Measurements from ENCODE around the gene SYNJ2.

SYNJ2 gene

DNA sequence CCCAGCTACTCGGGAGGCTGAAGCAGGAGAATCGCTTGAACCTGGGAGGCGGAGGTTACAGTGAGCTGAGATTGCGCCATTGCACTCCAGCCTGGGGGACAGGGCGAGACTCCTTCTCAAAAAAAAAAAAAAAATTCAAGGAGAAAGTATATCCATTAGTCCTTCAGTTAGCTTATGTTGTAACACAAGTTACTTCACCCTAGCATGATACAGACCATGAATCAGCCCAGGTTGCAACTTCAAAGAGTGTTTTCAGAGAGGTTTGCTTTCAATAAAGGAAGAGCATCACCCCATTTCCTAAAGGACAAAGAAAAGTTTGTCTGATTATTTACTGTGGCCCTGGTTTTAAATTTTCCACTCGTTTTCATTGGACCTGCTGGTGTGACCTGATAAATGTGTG, 113.4 kb downstream of the SYNJ2 start:
- Mint-ChIP-seq H3K4me1 (ENCODE audit: low read depth) (no peaks in the 10 kb centered on the region), H3K9me3 (no peaks in the 10 kb centered on the region), H3K4me3 (no peak overlapping the region), H3K27ac (no peak overlapping the region), H3K27me3 (no peaks in the 10 kb centered on the region), H3K36me3 (ENCODE audit: low read depth) (peaks cover 86% of the 10 kb centered on the region)
- DNase-seq, result no peak

DNA sequence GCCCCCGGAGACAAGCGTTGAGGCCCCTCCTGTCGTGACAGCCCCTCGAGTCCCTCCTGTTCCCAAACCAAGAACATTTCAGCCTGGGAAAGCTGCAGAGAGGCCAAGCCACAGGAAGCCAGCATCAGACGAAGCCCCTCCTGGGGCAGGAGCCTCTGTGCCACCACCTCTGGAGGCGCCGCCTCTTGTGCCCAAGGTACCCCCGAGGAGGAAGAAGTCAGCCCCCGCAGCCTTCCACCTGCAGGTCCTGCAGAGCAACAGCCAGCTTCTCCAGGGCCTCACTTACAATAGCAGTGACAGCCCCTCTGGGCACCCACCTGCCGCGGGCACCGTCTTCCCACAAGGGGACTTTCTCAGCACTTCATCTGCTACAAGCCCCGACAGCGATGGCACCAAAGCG, 114.0 kb downstream of the SYNJ2 start:
- H3K9me3 Mint-ChIP-seq, result no peaks in the 10 kb centered on the region
- H3K4me1 Mint-ChIP-seq (ENCODE audit: low read depth), result no peaks in the 10 kb centered on the region
- H3K27me3 Mint-ChIP-seq, result no peaks in the 10 kb centered on the region
- no peak overlapping the region for H3K4me3 Mint-ChIP-seq
- peaks cover 83% of the 10 kb centered on the region for H3K36me3 Mint-ChIP-seq (ENCODE audit: low read depth)
- H3K27ac Mint-ChIP-seq, result no peak overlapping the region
- DNase-seq, result no peak

DNA sequence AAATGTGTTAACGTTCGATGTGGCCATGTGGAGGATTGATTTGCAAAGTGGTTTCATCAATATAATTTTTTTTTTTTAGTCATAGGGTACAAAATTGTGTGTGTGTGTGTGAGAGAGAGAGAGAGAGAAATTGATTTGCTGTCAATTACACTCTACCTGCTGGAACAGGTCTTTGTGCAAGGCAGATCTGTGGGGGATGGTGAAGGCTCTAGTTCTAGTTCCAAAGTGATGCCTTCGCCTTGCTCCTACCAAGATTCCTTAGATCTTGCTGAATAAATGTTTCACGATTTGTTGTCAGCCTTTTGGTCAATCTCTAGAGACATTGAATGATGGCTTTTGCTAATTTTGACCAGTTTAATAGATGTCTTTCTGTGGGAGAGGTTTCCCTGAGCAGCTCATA, 121.6 kb downstream of the SYNJ2 start:
- no peaks in the 10 kb centered on the region for H3K27me3 Mint-ChIP-seq
- H3K4me1 Mint-ChIP-seq (ENCODE audit: low read depth), result no peaks in the 10 kb centered on the region
- no peak overlapping the region for H3K27ac Mint-ChIP-seq
- no peak overlapping the region for H3K4me3 Mint-ChIP-seq
- H3K36me3 Mint-ChIP-seq (ENCODE audit: low read depth), result peaks cover 21% of the 10 kb centered on the region
- H3K9me3 Mint-ChIP-seq, result no peaks in the 10 kb centered on the region
- DNase-seq, result no peak

DNA sequence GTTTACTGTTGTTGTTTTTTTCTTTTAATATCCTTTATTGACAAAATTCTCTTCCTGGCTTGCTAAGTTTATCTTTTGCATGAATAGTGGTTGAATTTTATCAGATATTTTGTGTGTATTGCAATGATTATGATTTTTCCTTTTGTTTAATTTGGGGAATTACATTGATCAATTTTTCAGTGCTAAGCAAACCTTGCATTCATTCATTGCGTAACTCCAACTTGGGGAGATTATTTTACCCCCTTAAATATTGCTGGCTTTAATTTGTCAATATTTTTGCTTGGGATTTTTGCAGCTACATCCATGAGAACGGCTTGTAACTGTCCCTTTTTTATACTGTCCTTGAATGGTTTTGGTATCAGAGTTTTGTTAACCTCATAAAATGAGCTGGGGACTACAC, 123.0 kb downstream of the SYNJ2 start:
- H3K36me3 Mint-ChIP-seq (ENCODE audit: low read depth), result peaks cover 21% of the 10 kb centered on the region
- H3K27me3 Mint-ChIP-seq, result no peaks in the 10 kb centered on the region
- no peaks in the 10 kb centered on the region for H3K4me1 Mint-ChIP-seq (ENCODE audit: low read depth)
- no peak overlapping the region for H3K27ac Mint-ChIP-seq
- H3K4me3 Mint-ChIP-seq, result no peak overlapping the region
- H3K9me3 Mint-ChIP-seq, result no peaks in the 10 kb centered on the region
- DNase-seq, result no peak

DNA sequence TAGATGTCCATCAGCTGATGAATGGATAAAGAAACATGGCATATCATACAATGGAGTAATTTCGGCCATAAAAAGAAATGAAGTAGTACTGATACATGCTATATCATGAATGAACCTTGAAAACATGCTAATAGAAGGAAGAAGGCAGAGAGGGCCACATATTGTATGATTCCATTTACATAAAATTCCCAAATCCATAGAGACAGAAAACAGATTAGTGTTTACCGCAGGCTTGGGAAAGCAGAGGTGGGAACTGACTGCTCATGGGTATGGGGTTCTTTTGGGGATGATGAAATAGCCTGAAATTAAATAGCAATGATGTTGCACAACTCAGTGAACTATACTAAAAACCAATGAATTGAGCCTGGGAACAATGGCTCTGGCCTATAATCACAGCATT, 128.1 kb downstream of the SYNJ2 start:
- Mint-ChIP-seq H3K4me3 (no peak overlapping the region), H3K4me1 (ENCODE audit: low read depth) (no peaks in the 10 kb centered on the region), H3K36me3 (ENCODE audit: low read depth) (peaks cover 30% of the 10 kb centered on the region), H3K9me3 (no peaks in the 10 kb centered on the region), H3K27ac (no peak overlapping the region), H3K27me3 (no peaks in the 10 kb centered on the region)
- no peak for DNase-seq

DNA sequence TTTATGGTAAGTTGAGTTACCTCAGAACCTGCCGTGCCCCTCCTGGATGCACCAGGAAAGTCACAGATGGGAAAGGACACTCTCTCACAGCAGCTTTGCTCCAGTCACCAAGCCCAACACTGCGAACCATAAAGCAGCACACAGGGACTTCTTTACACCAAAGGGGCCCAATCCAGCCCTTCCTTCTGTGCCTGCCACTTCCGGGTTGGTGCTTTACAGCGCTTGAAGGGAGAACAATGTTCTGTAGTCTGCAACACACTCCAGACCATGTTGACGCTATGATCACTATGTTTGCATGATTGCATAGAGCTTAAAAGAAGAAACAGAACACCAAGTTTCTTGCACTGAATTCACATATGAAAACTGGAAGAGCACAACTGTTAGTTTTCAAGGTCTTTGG, 129.3 kb downstream of the SYNJ2 start:
- no peaks in the 10 kb centered on the region for H3K9me3 Mint-ChIP-seq
- H3K4me3 Mint-ChIP-seq, result no peak overlapping the region
- H3K4me1 Mint-ChIP-seq (ENCODE audit: low read depth), result no peaks in the 10 kb centered on the region
- H3K27me3 Mint-ChIP-seq, result no peaks in the 10 kb centered on the region
- DNase-seq, result no peak
- no peak overlapping the region for H3K27ac Mint-ChIP-seq
- peaks cover 36% of the 10 kb centered on the region for H3K36me3 Mint-ChIP-seq (ENCODE audit: low read depth)

DNA sequence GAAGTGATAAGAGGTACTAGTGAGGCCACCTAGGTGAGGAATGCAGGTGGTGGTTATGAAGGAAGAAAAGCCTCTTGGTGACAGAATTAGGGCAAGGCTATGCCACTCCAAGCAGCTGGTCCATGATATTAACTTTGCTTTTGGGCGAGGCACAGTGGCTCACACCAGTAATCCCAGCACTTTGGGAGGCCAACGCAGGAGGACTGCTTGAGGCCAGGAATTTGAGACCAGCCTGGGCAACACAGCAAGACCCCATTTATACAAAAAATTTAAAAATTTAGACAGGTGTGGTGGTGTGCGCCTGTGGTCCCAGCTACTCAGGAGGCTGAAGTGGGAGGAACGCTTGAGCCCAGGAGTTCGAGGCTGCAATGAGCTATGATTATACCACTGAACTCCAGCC, 130.3 kb downstream of the SYNJ2 start:
- Mint-ChIP-seq H3K27me3 (no peaks in the 10 kb centered on the region), H3K4me3 (no peak overlapping the region), H3K36me3 (ENCODE audit: low read depth) (peaks cover 38% of the 10 kb centered on the region), H3K4me1 (ENCODE audit: low read depth) (no peaks in the 10 kb centered on the region), H3K27ac (no peak overlapping the region), H3K9me3 (no peaks in the 10 kb centered on the region)
- DNase-seq, result no peak

DNA sequence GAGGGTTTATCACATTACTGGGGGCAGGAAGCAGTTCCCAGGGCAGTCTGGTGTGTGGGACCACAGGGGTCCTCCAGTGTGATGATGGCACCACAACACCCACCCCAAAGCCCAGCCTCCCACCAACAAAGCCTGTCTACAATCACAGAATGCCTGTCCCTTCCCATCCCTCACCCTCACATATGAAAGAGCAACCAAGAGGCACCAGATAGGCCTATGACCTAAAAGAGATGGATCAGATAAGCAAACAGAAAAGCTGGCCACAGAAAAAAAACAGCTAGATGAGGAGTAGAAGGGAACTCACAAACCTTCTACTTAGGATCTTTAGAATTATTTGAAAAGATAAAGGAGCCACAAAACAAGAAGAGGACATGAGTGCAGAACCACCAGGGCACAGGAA, 132.1 kb downstream of the SYNJ2 start:
- no peak overlapping the region for H3K27ac Mint-ChIP-seq
- no peak for DNase-seq
- no peaks in the 10 kb centered on the region for H3K9me3 Mint-ChIP-seq
- no peak overlapping the region for H3K4me3 Mint-ChIP-seq
- peaks cover 45% of the 10 kb centered on the region for H3K36me3 Mint-ChIP-seq (ENCODE audit: low read depth)
- H3K4me1 Mint-ChIP-seq (ENCODE audit: low read depth), result no peaks in the 10 kb centered on the region
- H3K27me3 Mint-ChIP-seq, result no peaks in the 10 kb centered on the region

DNA sequence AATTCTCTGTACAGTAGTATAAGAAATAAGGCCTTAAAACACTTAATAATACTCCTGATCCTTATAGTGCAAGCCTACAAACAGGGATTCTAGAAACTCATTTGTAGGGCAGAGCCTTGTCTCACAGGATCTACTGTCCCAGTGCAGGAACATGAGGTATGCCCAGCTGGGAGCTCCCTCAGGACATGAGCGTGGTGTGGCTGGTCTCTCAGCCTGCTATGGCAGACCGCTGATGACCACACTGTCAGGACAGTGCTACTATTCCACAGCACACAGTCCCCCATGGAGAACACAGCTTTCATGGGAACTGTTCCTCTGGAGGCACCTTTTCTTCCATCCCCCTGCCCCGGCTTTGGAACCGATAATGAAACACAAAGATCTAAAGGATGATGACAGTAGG, 133.4 kb downstream of the SYNJ2 start:
- Mint-ChIP-seq H3K9me3 (no peaks in the 10 kb centered on the region), H3K27me3 (no peaks in the 10 kb centered on the region), H3K4me1 (ENCODE audit: low read depth) (no peaks in the 10 kb centered on the region), H3K27ac (no peak overlapping the region), H3K4me3 (no peak overlapping the region), H3K36me3 (ENCODE audit: low read depth) (peaks cover 36% of the 10 kb centered on the region)
- DNase-seq, result no peak

DNA sequence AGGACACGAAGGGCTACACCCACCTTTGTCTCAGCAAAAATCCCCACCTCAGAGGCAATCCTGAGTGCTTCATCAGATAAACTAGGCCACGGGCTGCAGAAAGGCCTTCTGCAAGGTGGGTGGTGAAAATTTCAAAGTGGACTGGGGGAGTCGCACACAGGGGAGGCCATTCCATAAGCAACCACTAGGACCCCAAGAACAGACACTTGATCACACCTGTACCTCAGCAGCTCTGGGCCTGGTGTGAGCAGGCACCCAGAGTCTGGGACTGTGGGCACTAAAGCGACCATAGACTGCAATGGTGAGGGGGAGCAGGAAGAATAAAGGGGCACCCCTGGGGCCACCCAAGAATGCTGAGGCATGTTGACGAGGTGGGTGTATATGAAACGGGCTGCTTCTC, 133.8 kb downstream of the SYNJ2 start:
- H3K9me3 Mint-ChIP-seq, result no peaks in the 10 kb centered on the region
- H3K27ac Mint-ChIP-seq, result no peak overlapping the region
- H3K27me3 Mint-ChIP-seq, result no peaks in the 10 kb centered on the region
- no peak overlapping the region for H3K4me3 Mint-ChIP-seq
- DNase-seq, result no peak
- H3K36me3 Mint-ChIP-seq (ENCODE audit: low read depth), result peaks cover 36% of the 10 kb centered on the region
- H3K4me1 Mint-ChIP-seq (ENCODE audit: low read depth), result no peaks in the 10 kb centered on the region

DNA sequence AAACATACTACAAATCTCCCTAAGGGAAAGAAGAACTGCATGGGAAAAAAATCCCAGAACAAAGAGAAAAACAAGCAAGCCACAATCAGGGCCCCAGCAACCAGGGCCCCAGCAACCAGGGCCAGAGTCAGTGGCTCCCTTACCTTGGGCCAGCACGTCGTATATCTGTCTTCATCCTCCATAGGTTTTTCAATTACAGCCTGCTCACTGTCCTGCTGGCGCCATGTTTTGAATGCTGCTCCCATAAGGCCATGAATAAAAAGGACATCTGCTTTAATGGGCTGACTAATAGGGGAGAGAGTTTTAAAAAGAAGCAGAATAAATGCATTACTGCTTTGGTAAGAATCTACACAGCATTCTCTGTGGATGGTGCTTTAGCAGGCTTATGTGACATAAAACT, 137.2 kb downstream of the SYNJ2 start:
- Mint-ChIP-seq H3K9me3 (no peaks in the 10 kb centered on the region), H3K36me3 (ENCODE audit: low read depth) (peaks cover 22% of the 10 kb centered on the region), H3K27me3 (no peaks in the 10 kb centered on the region)

DNA sequence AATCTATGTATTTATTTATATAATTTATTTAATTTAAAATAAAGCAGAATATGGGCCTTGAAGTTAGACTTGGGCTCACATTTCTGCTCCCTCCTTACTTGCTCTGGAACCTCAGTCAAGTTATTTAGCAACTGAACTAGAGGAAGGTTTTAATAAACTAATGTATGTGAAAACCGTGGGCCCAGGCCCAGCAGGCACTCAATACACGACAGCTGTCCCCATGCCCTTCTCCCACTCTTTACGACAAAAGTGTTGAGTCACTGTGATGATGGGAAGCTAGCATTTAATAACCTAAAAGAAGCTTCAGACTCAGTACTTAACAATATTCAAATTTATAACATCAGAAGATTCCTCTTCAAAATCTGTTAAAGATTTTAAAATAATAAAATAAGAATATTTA, 139.7 kb downstream of the SYNJ2 start:
- DNase-seq, result no peak
- Mint-ChIP-seq H3K36me3 (ENCODE audit: low read depth) (peaks cover 16% of the 10 kb centered on the region), H3K27ac (no peak overlapping the region), H3K4me1 (ENCODE audit: low read depth) (no peaks in the 10 kb centered on the region), H3K9me3 (no peaks in the 10 kb centered on the region), H3K27me3 (no peaks in the 10 kb centered on the region), H3K4me3 (no peak overlapping the region)

More for the DNA sequence above, 137.2 kb downstream of the SYNJ2 start:
- no peak overlapping the region for H3K4me3 Mint-ChIP-seq
- no peak for DNase-seq
- no peaks in the 10 kb centered on the region for H3K4me1 Mint-ChIP-seq (ENCODE audit: low read depth)
- no peak overlapping the region for H3K27ac Mint-ChIP-seq

DNA sequence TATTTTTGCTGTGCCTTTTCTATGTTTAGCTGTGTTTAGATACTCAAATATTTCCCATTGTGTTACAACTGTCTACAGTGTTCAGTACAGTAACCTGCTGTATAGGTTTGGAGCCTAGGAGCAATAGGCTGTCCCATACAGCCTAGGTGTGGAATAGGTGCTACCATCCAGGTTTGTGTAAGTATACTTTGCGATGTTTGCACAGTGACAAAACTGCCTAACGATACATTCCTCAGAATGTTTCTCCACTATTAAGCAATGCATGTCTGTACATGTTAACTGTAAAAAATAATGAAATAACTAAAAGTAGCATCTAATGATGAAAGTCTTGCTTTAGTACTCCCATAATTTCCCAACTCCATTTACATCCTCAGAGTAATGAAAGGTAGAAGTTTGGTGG, 140.4 kb downstream of the SYNJ2 start:
- Mint-ChIP-seq H3K4me3 (no peak overlapping the region), H3K27me3 (no peaks in the 10 kb centered on the region)

DNA sequence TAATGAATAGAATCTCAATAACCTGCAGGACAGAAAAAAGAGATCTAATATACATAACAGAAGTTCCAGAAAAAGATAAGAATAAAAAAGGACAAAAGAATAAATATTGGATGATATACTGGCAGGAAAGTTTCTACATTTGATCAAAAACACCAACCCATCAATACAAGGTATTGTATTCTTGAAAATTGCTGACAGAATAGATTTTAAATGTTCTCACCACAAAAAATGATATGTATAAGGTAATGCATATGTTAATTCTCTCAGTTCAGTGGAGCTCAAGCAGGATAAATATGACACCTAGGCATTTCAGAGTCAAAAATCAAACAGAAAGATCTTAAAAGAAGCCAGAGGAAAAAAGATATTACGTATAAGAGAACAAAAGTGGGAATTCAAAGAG, 142.6 kb downstream of the SYNJ2 start:
- Mint-ChIP-seq H3K4me1 (ENCODE audit: low read depth) (no peaks in the 10 kb centered on the region), H3K27me3 (no peaks in the 10 kb centered on the region), H3K27ac (no peak overlapping the region), H3K4me3 (no peak overlapping the region), H3K9me3 (no peaks in the 10 kb centered on the region), H3K36me3 (ENCODE audit: low read depth) (peaks cover 11% of the 10 kb centered on the region)
- no peak for DNase-seq

More for the DNA sequence above, 140.4 kb downstream of the SYNJ2 start:
- peaks cover 13% of the 10 kb centered on the region for H3K36me3 Mint-ChIP-seq (ENCODE audit: low read depth)
- H3K4me1 Mint-ChIP-seq (ENCODE audit: low read depth), result no peaks in the 10 kb centered on the region
- H3K9me3 Mint-ChIP-seq, result no peaks in the 10 kb centered on the region
- H3K27ac Mint-ChIP-seq, result no peak overlapping the region
- DNase-seq, result no peak

DNA sequence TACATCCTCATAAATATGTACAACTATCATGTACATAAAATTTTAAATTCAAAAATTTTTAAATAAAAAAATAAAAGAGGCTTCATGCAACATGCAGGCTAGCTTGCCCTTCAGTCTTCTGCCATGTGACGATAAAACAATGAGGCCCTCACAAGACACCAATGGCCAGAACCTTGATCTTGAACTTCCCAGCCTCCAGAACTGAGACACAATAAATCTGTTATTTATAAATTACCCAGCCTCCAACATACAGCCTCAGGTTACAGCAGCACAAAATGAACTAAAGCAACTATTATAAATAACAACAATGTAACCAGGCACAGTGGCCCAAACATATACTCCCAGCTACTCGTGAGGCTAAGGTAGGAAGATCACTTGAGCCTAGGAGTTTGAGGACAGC, 143.6 kb downstream of the SYNJ2 start:
- no peak overlapping the region for H3K27ac Mint-ChIP-seq
- no peaks in the 10 kb centered on the region for H3K4me1 Mint-ChIP-seq (ENCODE audit: low read depth)
- DNase-seq, result no peak
- no peaks in the 10 kb centered on the region for H3K27me3 Mint-ChIP-seq
- no peak overlapping the region for H3K4me3 Mint-ChIP-seq
- peaks cover 11% of the 10 kb centered on the region for H3K36me3 Mint-ChIP-seq (ENCODE audit: low read depth)
- no peaks in the 10 kb centered on the region for H3K9me3 Mint-ChIP-seq

DNA sequence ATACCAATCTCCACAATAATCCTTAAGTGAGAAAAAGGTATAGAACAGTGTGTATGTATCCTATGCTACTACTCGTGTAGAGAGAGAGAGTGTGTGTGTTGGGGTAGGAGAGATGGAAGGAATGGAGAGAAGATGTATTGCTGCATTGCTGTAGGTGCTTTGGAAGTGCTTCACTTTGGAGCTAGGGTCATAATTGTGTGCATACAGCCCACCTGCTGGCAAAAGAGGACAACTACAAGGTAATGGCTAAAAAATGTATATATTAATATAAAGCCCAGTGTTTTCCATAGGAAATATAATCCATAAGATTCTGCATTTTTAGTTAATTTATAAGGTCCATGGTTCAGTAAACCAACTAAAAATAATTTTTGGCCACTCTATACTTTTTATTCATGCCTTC, 150.3 kb downstream of the SYNJ2 start:
- no peaks in the 10 kb centered on the region for H3K27me3 Mint-ChIP-seq
- H3K27ac Mint-ChIP-seq, result no peak overlapping the region
- H3K4me3 Mint-ChIP-seq, result no peak overlapping the region
- peaks cover 5% of the 10 kb centered on the region for H3K36me3 Mint-ChIP-seq (ENCODE audit: low read depth)
- DNase-seq, result no peak
- H3K9me3 Mint-ChIP-seq, result no peaks in the 10 kb centered on the region
- no peaks in the 10 kb centered on the region for H3K4me1 Mint-ChIP-seq (ENCODE audit: low read depth)

All from activated T-cell treated with anti-CD3 and anti-CD28 coated beads, Interleukin-2, amount 50 U/mL, for 24 hours (primary cell).